GM19240 (cell line): Measurements from ENCODE around the gene CCDC171.

Source experiments
- DNase-seq: peaks from one replicate; pipeline ENCODE4 v3.0.0; 2011; ENCODE audit warnings: low spot score; ENCODE audit not compliant: insufficient read length

Gene CCDC171

DNA sequence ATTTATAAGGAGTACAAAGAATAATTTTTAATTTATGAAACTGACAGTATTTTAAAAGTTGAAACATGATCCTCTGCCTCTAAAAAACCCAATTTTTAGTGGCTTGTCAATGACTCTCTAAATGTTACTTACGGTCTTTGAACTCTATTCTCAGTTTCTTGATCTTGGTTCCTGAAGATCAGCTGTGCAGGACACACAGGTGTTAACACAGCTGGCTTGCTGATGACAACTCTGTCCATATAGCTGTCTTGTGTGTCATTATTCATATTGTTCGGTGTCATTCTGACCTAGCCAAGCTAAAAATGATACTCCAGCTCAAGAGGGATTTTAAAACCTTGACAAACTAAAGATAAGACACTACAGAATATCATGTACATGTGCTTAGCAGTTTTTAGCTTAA, 314.5 kb downstream of the CCDC171 start:
- DNase-seq, result no peak

DNA sequence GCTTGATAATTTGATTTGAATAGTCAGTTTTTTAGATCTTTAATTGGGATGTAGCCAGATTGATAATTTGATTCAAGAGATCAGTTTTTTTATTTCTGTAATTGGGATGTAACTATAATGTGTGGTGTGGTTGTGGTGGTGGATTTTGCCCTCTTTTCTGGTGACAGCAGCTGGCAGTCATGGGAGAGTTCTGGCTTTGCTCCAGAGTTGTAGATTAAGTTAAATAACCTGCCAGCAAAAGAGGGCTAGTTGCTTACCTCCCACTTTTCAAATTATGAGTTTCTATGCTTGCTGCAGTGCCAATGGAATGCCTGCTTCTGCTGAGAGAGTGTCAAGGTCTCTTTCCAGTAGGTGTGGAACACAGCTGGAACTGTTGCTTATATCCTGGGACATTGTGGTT, 315.1 kb downstream of the CCDC171 start:
- no peak for DNase-seq

DNA sequence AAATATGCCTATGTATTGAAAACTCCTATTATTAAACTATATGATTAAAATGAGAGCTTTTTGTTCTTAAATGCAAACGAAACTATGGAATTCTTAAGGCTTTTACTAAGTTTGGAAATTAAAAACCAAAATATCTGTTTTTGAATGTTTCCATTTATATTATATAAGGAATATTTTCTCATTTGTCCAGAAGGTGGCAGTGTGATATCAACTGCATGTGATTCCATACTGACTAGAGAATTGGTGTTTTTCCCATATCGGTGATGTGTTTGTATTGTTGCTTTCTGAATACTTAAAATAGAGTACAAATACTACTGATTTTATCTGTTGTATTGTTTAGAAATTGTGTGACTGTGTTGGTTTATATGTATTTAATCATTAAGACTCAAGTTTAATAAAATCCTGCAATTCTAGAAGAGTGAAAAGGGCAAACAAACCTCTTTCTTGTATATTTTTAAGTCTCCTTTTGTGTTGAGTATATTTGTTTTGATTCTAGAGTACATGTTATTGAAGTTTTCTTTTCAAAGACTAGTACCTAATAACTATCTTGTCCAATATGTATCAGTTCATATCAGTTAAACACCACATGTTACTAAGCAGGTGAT, 320.8 kb downstream of the CCDC171 start:
- DNase-seq, result no peak

DNA sequence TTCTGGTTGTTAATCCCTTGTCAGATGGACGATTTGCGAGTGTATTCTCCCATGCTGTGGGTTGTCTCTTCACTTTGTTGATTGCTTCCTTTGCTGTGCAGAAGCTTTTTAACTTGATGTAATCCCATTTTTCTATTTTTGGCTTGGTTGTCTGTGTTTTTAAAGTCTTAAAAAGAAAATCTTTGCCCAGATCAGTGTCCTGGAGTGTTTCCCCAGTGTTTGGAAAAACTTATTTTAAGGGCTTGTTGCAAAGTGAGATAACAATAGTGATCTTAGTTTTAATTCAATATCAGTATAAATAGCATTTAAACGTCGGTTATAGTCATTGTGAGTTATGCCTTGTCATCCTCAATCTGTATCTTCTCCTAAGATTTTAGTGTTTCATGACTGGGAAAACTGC, 329.5 kb downstream of the CCDC171 start:
- DNase-seq, result no peak

DNA sequence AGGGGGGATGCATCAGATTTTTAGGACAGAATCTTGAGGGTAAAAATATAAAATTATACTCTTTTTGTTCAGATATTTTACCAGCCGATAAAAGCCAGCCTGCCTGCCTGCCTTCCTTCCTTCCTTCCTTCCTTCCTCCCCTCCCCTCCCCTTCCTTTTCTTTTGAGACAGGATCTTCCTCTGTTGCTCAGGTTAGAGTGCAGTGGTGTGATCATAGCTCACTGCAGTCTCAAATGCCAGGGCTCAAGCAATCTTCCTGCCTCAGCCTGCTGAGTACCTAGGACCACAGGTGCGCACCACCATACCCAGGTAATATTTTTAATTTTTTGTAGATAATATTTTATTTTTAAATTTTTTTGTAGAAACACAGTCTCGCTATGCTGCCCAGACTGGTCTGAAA, 330.0 kb downstream of the CCDC171 start:
- DNase-seq, result no peak

DNA sequence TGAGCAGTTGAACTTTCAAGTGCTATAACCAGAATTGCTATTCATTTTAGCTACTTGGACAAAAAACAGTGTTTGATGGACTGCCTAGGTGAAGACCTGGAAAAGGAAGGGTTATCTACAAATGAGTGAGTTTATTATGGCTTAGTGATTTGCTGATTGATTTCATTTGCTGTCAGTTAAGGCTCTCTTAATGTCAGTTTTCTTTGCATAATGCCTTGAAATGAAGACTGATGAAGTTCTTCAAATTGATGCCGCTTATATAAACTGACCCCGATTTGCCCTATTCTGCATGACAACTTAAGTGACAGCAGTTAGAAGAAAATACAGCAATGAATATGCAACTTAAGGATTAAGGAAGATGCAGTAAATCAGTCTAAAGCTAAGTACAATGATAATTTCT, 332.6 kb downstream of the CCDC171 start:
- no peak for DNase-seq

DNA sequence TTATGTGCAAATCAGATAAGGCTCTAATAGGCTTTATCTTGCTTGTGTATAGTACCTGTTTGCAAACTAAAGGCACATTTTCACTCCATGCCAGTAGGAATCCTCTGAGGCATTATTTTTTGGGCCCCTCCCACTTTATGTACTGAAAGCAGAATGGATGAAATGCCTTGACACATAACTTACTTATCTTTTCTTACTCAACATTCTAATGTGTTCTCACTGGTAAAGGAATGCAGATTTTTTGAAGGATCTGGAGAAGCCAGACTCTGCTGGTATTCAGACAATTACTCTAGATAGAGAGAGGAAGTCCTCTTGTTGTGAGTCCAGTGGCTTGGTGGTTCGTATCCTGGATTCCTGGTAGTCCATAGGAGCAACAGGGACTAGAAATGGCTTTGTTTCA, 336.7 kb downstream of the CCDC171 start:
- DNase-seq, result no peak

DNA sequence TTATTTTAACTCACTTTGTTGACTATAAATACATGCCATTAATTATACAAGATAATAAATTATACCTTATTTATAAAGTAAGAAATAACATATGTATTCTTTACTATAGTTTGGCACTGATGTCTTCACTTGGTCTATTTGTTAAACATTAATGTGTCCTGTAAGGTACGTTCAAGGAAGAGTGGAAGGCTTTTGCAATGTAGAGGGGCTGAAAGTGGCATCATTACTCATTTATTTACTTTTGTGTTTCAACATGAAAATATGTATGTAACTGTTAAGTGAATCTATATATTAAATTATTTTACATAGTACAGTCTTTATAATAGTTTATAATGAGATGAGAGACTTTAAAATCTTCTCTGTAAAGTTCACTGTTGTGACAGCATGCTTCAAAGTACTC, 348.7 kb downstream of the CCDC171 start:
- no peak for DNase-seq

DNA sequence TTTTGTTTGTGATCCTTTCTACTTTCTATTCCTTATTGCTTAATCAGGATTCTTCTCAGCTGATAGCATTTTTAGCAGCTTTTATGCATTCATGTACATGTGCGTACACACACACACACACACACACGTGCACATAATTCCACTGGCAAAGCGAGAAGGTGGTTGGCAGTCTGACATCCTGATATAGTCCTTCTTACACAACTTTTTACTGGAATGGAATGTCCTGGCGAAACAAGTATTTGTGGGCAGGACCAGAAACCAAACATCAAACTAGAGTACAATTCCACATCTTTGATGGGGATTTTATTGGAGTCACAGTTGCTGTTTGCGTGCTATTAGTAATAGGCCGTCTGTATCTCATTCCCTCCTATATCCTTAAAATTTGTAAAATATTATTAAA, 356.5 kb downstream of the CCDC171 start:
- no peak for DNase-seq

DNA sequence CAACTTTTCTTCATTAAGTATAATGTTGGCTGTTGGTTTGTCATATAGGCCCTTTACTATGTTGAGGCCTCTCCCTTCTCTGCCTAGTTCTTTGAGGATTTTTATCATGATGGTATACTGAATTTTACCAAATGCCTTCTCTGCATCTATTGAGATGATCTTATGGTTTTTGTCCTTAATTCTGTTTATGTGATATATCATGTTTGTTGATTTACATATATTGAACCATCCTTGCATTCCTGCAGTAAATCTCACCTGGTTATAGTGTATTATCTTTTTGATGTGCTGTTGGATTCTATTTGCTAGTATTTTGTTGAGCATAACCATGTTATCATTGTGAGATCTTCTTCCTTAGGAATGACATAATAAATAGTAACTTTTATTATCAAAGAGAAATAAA, 362.9 kb downstream of the CCDC171 start:
- no peak for DNase-seq

DNA sequence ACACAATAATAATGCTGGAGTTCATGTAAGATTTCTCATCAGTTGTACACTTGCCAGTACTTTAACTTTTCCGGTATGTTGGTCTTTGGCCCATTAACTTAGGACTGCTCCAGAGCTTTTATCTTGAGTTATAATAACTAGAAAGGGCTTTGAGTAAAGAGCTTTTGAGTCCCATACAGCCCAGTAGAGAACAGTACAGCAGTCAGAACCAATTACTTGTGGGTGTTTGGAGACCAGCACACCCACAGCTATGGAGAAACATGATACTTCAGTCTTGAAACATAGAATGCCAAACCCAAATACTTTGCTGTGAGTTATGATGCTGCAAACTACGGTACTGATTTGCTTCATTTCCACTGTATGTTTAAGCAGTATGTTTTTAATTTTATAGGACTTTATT, 374.3 kb downstream of the CCDC171 start:
- DNase-seq, result no peak

DNA sequence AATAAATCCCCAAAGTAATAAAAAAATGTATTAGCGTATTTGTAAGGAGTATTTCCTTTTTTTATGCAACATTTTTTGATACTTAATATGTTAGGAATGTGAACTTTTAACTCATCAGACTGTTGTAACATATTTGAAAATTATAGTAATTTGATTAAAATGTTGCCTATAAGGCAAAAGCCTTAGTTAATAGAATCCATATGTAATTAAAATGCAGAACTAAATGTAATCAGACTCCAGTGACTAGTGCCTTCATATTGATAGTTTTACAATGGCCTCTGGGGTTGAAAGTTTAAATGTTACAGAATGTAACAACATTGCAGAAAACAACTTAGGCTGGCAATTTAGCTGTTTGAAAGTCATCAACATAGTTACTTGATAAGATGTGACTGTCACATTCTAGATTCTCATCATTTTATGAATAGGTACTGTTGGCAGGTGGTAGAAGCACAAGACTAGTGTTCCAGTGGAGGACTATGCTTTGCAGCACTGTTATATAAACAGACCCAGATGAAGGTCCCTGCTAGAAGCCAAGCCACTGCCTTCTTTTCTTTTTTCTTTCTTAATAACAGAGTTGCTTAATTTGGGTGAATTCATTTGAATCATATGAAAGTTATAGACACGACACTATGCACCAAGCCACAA, 382.9 kb downstream of the CCDC171 start:
- DNase-seq, result no peak

DNA sequence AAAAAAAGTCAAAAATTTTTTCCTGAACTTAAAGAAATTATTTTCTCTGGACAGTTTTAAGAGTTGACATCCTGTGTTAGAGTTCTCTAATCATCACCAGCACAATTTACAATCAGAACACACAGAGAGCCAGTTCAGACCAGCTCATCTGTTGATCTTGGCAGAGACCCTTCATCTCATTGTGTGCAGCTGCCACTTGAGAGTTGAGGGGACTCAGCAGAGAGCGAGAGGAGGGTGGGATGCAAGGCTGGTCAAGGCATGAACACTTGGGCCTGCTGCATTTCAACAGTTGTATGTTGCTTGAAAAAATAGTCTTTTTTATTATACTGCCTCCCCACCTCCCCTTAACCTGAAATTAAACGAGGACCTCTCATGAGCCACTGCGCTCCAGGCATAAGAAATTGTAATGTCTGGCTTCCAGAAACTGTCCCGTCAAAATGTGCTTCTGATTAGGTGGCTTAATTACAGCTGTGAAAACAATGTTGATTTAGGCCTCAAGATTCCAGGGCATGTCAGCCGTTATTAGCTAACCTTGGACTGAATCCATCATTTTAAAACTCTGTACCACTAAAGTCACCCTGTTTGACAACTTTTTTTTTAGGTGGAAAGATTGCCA, 383.6 kb downstream of the CCDC171 start:
- DNase-seq, result no peak

DNA sequence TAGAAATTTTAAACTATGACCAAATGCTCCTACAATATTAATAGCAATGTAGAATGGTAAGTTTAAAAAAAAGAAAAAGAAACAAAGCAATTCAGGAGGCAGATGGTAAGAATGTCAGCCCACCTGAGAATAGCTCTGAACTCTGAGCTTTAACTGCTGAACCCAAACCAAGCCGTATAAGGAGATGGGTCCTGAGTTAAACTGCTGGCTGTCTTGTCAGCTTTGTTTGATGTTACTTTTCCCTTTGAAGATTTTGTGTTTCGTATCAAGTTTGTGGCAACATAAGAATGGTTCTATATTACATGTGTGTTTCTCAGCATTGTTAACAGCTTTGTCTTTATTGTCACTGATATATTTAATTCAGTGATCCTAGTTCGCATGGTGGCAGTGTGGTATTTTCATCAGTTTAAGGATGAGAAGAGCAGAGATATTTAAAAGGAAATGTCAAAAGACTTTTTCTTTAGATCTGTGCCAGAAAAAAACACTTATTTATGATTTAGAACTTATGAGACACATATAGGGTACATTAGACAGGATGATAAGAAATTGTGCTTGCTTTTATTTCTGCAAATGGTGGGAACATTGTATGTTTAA, 390.1 kb downstream of the CCDC171 start:
- DNase-seq, result no peak

DNA sequence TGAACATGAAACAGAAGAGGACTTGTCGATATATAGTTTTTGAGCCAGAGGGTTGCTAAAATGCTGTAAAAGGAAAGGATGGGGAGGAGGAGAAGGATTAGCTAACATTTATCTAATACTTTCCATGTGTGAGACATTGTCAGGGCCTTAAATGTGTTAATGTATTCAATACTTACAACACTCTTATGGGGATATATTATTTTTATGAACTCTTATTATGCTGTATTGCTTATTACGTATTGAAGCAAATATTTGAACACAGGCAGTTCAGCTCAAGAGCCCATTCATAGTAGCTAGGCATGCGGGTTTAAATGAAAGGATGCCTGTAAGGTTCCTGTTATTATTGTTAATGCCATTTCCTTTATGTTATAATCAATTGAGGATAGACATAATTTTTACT, 391.5 kb downstream of the CCDC171 start:
- no peak for DNase-seq

DNA sequence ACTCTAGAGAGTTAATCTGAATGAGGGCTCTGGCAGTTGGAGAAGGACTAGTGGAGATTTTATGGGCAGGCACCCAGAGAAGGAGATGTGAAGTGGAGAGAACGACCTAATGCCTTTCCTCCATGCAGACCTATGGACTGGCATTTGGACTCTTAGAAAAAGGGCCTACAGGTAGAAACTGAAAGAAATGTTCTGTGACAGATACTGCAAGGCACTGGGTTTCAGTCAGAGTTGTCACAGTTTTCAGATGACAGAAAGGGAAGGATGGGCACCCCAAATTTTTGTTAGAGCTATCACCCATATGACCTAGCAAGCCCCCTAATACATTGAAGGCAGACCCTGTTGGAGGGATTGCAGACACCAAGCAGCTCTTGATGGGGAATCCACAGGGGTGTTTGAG, 406.8 kb downstream of the CCDC171 start:
- DNase-seq, result no peak

DNA sequence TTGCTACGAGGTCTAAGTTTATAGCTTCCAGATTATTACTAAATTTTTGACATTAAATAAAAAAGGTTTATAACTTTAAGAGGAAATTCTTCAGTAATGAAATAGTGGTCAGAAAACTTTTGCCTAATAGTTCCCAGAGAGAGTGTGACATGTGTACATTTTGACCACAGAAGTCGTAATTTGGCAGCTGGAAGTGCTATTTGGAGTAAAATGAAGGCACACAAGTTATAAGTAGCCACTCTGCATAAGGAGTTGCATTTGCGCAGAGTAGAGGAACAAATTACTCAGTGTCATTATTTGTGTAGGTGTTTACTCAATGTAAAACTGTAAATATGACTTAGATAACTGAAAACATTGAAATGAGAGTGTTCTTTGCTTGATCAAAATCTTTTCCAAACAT, 408.4 kb downstream of the CCDC171 start:
- no peak for DNase-seq

DNA sequence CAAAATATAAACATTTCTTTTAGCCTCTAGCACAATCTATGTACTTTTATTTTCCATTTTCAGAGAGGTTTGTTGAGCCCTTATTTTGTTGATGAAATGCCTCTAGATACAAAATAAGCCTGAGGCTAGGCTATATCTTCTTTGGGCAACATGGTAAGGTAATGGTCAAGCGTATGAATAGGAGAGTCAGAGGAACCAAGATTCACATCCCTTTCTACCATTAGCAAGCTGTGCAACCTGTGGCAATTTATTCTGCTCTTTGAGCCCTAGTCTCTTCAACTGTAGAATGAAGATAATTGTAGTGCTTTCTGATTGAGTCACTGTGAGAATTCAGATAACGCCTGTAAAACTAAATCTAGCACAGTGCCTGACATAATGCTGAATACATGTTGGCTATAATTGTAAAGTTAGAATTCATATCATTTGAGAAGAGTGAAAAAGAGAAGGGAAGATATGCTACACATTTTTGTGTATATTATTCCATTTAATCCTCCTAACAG, 412.5 kb downstream of the CCDC171 start:
- DNase-seq, result no peak

DNA sequence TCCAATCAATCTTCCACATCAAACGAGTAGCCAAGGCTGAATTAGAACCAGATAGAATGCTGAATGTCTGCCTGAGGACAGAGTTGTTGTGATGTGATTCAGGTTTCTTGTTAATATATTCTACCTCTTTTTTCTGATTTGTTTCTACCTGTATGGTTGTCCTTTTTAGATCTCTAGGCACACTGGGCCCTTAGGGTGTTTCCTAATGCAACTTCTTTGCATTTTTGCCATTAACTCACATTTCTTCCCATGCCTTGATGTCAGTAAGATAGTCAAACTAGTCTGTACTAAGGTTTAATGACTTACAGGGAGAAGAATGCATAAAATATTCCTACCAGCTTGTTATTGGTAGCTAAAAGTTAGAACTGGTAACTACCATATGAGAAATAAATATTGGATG, 413.6 kb downstream of the CCDC171 start:
- DNase-seq, result no peak

DNA sequence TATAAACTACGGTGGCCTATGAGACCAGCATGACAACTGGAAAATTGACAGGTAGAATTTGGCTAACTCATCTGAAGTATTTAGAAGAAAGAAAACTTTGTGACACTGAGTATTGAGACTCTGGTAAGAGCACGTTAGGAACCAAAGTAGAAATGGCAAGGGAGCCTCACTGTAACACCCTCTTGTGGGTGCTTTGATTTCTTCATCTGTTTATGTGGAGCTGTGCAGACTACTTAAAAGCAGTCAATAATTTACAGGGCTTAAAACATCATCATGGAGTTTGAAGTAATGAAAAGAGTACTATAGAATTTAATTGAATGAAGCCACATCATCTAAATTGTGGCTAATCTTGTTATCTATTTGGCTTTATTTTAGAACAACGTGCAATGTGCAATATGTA, 414.2 kb downstream of the CCDC171 start:
- DNase-seq, result no peak

DNA sequence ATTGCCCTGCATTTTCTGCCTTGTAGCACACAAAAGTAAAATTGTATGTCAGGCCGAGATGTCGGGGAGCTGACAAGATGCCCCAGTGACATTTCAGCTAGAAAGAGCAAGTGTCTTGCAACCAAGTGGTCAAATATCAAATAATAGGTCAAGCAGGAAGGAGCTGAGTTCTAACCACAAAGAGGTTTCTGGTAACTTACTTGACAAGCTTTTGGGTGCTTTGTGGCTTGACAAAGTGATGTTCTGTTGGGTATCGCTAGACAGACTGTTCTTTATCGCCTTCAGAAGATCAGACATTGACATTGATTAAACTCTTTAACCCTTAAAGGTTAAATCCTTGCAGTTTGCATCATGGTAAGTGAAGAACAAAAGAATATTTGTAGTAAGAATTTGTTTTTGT, 419.9 kb downstream of the CCDC171 start:
- no peak for DNase-seq

DNA sequence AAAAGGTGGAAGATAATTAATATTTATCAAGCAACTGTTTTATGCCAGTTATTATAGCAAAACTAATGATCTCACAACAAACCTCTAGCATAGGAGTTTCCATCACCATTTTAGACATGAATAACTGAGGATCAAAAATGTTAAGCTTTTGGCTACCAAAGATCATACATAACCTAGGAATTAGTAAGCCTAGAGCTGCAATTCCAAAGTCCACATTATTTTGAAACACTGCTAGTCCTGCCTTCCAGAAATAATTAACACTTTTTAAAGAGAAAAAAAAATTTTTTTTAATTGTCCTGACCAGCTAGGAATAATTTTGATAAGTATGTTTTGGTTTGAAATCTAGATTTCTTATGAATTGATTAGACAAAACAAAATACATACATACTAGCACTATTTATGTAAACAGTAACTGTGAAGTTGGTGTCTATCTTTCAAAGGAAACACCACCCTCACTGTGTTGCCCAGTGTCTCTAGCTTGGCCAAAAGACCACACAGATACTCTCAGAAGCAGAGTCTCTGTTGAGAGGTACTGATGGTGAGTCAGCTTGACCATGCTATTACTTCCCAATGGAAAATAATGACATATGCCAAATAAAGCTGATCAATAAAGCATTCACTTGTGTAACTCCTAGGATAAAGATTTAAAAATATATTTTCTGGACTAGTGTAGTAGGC, 422.4 kb downstream of the CCDC171 start:
- no peak for DNase-seq
